ENCODE results near the gene TSHZ1.

- TF ChIP-seq CTCF (conservative IDR thresholded peaks at IDR 0.05): no peak
- TF ChIP-seq EZH2 (IDR thresholded peaks at IDR 0.05; ENCODE audit: low read depth): no peak
Observed at GRCh38 chr18:75204732-75205513, 5.7 kb upstream of the TSHZ1 start.

Data from PC-9 (cell line).